Measurements from ENCODE around the gene ZNF507.
"Not testable (repeated sequence)": the region's sequence is repeated elsewhere in the genome, so short reads cannot be mapped to it uniquely, and the experiment has no call there.

ZNF507 gene

DNA sequence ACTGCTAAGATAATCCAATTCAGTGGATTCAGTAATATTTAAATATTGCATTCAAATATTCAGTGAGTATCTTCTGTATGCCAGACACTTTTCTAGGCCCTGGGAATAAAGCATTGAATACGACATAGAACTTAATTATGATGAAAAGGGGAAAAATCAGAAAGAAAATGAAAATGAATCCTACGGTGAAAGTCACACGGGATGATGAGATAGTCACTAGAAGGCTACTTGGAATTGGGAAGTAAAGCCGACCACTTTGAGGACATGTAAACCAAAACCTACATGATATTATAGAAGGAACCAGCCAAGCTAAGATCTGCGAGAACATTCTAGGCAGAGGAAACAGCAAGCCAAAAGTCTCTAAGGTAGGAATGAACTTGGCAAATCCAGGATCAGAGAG is 70.3 kb downstream of the ZNF507 start:
- no peak for DNase-seq

- DNase-seq, result no peak
Measured at GRCh38 chr19:32416749-32417456, 71.5 kb downstream of the ZNF507 start.

DNA sequence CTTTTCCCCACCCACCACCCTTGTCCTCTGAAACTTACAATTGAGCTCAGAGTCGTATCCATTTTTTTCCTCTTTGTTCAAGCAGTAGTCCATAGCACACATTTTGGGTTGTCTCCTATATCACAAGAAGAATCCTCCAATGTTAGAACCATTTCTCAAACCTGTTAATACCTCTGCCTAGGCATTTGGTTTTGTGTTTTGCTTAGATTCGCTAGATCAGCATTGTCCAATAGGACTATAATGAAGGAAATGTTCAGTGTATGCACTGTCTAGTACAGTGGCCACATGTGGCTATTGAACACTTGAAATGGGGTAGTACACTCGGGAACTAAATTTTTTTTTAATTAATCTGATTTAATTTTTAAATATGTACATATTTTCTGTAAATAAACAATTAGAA is 72.7 kb downstream of the ZNF507 start:
- no peak for DNase-seq

DNA sequence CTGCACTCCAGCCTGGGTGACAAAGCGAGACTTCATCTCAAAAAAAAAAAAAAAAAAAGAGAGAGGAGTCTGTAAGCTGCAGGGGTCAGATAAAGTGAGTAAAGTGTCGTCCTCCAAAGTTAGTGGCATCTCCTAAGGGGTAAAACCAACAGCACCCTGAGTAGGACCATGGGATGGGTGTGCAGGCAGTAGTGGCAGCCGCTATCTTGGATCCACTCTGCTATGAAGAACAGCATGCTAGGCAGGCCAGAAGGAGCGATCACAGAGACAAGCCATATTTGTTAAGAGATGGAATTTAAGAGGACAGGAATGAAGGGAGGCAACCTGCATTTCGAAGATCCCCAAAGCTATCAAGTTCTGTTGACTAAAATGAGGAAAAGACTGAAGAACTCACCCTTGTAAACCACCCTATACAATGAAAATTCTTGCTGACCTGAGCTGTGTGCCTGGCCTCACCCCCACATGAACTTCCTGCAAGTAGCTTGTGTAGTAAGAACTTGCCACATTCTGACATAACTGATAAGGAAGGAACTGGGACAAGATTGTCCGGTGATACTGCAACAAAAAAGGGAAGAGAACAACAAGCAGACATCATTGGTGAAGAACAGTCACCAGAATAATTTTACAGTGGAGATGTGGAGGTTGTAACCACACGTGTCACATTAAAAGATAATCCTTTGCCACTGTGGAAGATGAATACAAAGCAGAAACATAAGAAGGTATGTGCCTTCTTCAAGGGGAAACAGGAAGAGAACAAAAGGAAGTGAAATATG is 76.4 kb downstream of the ZNF507 start:
- no peak for DNase-seq

- no peak for DNase-seq
Measured at GRCh38 chr19:32422435-32422834, 77.0 kb downstream of the ZNF507 start.

- DNase-seq, result not testable (repeated sequence)
Measured at GRCh38 chr19:32423944-32424343, 78.5 kb downstream of the ZNF507 start.

DNA sequence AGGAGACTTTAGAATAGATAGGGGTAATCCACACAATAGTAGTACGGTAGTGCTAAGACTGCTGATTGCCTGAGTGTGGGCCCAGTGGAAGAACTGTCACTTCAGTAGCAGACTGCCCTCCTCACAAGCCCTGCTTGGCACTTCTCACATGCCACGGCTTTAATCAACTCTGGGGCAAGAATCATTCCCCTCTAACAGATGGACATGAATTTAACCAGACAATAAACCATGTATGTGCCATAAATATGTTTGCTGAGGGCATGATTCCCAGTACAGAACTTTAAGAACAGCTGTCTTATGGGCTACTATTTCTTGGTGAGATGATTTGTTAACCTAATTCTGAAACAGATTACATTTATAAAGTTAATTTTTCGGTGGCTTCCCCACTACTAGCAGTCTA is 82.1 kb downstream of the ZNF507 start:
- no peak for DNase-seq

- no peak for DNase-seq
Measured at GRCh38 chr19:32436692-32437091, 91.3 kb downstream of the ZNF507 start.

DNA sequence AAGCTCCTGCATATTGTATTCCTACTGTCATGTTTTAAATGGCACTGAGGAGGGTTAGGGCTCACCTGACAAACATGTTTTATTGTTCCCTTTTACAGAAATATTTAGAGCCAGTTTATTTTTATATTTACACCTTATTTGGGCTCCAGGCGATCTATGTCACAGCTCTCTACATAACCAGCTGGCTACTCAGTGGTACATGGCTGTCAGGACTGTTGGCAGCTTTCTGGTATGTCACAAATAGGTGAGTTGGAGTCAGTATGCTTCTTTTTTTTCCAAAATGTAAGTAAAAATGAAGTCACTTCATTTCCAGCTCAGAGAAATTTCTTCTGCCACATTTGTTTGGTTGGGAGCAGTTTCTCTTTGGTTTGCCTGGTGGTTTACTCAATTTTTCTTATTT is 91.7 kb downstream of the ZNF507 start:
- no peak for DNase-seq

All from NCI-H1436 treated with DMSO at 0.1 percent for 48 hours (cell line).